Hypothalamus (tissue), 51 donors: ENCODE results near the gene ELMO1.

ENCODE experiments used
- DNase-seq, 51 donors: peaks; one replicate each; lab custom pipeline; 2025; lab: John Stamatoyannopoulos, UW

The ELMO1 gene

DNA sequence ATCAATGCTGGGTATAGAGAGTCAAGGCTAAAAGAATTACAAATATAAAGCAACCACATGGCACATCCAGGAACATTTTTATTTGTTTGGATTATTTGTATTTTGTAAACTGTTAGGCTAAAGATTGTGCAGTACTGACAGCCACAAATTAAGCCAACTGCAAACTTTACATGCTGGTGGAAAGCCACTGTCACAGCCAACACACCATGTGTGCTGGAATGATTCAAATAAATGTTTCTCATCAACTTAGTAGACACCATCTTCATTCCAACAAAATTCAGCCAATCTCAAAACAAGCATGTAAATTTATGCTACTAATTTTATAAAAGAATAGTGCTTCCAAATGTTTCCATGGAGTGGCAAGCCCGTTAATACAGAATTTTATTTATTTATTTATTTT, 211.8 kb downstream of the ELMO1 start:
- no peak for DNase-seq

DNA sequence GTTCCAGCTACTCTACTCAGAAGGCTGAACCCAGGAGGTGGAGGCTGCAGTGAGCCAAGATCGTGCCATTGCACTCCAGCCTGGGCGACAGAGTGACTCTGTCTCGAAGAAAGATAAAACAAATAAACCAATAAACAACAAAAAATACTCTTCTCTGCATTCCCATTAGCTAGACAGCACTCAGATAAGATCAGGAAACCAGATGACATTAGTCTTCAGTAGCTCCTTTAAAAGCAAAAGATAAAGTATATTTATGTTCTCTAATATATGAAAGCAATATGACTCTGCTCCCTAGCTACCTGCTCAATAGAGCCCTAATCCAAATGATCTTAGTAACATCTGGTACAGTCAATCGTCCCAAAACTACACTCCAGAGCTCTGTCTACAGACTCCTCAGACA, 212.9 kb downstream of the ELMO1 start:
- DNase-seq, result no peak

DNA sequence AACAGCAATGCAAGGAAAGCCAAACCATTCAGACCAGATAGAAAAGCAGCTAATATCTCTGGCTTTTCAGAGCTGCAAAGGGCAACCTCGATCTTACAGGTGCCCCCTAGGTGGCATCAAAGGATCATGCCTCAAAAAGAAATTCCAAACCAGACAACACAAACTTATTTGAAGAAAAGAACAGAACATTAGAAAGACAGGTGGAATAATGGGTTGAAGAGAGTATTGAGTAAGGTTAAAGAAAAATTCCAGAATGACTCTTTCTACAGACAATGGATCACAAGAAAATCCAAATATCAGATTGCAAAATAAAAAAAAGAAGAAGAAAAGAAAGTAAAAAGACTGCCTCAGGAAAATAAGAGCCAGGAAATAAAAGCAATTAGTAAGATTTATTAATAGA, 213.7 kb downstream of the ELMO1 start:
- peak in 2 of 51 donors; percentile 22 to 49 for DNase-seq

DNA sequence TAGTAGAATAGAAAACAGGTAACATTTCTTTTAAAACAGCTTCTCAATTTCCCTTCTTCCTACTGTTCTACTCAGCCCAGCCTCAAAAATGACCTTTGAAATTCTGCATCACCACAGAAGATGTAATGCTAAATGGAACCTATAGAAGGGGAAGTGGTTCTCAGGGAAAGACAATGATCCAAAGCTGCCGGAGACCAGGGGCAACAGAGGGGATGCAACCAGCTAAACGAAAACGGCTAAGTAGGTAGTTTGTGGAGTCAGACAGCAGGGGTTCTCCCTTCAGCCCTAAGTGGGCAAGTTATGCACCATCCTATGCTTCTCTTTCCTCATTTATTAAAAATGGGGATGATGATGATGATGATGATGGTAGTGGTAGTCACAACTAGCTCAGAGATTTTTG, 214.3 kb downstream of the ELMO1 start:
- no peak for DNase-seq

DNA sequence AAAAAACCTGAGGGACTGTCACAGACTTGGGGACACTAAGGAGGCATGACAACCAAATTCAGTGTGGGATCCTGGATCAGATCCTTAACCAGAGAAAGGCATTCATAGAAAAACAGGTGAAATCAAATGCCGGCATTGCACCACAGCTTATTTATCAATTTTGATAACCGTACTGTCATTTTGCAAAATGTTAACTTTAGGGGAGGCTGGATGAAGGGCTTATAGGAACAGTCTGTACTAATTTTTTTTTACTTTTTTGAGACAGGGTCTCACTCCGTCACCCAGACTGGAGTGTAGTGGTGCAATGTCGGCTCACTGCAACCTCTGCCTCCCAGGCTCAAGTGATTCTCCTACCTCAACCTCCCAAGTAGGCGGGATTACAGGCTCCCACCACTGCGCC, 217.1 kb downstream of the ELMO1 start:
- DNase-seq, result no peak

DNA sequence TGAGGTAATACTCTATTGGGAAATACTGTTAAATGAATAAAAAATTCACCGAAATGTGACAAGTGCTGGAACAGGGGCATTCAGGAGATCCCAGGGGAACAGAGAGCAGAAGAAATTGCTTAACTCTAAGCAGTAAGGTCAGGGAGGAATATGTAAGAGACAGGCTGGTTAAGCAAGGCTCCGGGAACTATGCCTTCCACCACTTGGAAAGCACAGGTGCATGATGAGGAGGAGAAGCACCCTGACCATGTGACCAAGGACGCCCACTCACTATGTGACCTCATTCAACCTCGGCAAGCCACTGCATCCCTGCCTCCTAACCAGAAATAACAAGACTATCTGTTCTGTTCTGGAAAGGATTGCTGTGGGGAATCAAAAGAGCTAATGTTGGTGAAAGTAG, 218.4 kb downstream of the ELMO1 start:
- peak in 20 of 51 donors; percentile 4 to 60 (median 22) for DNase-seq

DNA sequence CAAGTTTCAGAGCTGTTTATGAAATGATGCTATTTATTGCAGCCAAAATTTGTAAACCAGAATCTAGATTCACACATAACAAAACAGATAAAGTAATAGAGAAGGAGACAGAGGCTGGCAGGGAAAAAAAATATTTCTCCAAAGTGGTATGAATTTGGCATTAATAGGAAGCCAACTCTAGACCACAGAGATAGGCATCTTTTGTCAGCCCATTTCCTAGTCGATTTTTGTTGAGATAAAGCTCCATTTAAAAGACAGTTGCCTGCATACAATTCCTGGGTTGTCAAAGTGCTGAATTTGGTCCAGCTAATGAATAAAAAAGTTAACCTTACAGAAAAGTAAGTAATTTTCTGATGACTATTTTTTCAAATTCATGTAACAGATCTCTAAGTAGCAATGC, 219.3 kb downstream of the ELMO1 start:
- DNase-seq, result no peak

DNA sequence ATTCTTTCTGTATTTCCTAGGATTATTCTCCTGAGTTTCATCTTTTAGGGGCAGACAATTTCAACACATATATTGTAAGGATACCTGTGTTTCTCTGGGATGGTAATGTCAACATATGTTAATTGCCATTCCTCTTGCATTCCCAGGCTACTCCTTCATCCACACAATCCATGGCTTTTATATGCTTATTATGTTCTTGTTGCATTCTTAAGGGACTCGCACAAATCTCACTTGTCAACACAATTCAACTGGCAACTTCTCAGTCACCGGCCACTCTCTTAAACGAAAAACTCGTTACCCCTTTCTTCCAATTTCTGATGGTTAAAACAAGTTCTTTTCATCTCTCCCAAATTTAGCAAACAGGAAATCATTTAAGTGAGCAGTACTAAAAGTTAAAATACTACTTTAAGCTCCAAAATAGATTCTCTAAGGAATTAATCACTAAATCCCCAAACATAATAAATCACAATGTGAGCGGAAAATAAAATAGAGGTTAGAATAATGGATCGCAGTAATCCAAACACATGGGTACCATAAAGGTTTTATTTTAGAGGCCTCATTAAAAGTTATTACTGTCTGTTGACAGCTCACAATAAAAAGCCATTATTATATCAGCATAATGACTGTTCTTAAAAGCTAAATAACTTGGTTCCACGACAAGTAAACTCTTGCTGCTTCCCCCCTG, 223.2 kb downstream of the ELMO1 start:
- no peak for DNase-seq

DNA sequence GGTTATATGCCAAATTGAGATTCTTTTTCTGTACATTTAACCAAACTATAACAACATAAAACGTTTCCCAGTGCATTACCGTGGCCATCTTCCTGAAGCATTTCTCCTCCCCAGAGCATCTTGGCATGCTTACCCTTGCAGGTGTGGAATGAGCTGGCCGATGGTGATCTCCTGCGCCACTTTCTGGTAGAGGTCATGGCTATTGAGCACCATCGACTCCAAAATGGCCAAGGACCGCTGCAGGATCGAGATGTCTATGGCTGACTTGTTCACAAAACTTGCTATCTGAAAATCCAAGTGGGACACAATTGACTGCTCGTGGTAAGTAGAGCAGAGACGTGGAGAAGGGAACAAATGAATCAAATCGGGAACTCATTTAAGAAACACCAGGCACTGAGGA, 223.9 kb downstream of the ELMO1 start:
- no peak for DNase-seq

DNA sequence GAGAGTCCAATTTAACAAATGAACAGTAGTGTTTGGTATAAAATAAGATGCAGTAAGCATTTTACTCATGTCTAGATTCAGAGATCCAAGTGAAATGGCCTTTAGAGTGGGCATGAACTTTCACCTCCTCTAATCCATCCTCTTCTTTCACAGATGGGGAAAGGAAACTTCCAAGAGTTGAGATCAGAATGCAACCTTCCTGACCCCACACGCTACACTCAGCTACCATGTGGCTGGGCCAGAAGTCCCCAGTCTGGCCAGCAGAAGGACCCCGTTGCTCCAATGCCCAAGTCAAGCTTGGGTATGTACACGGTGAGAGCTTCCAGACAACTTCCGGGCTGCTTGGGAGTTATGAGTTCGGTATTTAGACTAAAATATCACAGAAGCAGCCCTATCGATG, 228.0 kb downstream of the ELMO1 start:
- DNase-seq, result no peak

DNA sequence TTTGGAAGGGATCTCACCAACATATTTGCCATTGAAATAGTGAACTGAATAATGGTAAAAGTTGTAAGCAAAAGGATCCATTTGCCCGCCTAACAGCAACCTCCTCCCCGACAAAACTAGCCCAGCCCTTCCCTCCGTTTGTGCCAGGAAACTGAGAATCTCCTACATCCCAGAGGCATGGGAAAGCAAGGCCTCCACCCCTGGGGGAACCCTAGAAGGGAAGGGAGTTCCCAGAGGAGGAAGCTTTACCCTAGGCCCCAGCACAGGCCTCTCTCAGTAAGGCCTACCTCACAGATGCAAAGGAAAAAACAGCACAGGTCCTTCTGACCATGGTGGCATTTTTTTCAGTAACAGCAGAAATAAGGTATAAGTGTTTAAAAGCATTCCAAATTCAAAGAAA, 229.7 kb downstream of the ELMO1 start:
- DNase-seq, result no peak

DNA sequence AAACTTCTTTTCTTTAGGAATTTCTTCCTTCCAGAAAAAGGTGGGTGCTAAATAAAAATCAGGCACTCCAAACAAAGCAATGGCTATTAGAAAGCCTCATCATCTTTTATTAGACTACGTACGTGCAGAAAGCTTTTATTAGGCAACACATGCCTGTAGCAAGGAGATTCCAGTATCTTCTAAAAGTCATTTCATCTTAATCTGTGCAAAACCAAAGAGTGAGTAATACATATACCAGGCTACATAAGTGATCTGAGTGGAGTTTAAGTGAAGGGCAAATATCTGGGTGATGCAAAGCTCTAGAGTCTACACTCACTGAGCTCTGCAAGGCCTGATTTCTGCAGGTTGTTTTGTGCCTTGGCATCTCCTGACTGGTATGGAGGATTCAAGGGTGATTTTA, 231.7 kb downstream of the ELMO1 start:
- no peak for DNase-seq

DNA sequence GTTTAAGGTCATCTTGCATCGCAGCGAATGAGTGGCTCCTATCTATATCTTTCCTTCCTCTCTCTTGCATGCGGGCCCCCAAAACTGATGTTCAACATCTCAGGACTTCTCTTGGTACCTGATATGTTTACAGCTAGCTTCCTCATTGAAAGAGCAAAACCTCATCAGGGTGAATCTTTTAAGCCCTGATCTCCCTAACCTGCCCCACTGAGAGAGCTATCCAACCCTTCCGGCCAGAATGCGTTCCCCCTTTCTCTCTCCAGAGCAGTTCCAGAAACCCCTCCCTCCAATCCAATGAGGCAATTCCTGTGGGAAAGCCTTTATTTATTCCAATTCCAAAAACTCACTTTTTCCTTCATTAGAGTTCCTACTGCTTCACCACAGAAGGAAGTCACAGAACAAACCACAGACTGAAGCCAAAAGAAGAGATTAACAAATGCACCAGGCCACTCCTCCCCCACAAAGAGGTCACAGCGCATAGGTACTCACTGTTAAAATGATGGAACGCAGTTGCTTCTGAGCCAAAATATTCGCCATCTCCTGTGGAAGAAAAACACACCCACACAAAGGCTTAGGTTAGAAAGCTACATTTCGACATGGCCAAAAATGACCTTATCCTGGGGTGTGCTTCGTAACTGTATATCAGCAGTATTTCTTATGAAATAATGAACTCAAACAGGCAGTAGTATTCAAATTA, 232.4 kb downstream of the ELMO1 start:
- DNase-seq, result no peak

DNA sequence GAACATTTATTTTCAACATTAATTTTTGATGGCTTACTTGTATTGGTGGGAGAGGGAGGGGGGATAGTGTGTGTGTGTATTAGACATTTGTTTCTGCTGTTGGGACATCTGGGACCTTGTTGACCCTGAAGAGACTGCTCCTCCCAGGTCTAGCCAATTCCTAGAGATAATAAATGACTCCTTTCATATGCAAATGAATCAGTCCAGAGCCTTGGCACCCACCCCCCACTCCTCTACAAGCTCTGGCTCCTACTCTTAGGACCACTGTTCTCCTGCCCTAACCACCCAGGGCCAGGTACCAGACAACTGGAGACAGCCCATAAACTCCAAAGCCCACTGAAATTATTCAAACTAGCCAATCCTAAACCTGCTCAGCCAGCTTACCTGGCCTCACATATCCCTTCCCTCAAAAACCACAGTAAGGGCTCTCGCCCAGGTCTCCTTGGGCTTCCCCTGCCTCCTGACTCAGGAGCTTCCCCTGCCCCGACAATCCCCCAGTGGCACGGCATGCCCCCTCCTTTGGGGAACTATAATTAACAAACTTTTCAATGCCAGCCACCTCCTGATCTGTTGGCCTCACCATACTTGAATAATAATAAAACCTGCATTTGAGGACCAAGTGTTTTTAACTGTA, 233.3 kb downstream of the ELMO1 start:
- DNase-seq, result no peak

DNA sequence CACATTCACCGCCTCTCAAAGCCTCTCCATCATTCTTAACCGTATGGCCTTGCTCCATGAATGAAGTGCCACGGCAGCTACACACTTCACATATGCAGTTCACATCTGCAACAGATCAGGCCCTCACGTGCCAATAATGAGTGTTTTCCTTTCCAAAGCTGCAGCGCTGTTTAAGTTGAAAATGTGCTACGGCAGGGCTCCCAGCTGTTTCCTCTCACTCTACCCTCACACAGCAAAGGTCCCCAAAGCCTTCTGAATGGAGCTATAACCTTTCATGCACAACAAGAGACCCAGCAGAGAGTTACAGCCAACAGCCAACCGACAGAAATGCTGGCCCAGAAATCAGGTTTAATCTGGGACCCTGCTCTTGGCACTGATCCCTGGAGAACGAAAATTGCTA, 236.1 kb downstream of the ELMO1 start:
- no peak for DNase-seq

DNA sequence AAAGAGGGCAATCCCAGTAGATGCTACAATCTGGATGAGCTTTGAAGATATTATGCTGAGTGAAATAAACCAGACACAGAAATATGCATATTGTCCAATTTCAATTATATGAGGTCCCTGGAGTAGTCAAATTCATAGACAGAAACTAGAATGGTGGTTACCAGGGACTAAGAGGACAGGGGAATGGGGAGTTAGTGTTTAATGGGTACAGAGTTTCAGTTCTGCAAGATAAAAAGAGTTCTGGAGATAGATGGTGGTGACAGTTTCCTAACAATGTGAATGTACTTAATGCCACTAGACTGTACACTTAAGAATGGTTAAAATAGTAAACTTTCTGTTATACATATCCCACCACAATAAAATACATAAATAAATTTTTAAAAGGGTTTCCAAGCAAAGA, 236.6 kb downstream of the ELMO1 start:
- no peak for DNase-seq

DNA sequence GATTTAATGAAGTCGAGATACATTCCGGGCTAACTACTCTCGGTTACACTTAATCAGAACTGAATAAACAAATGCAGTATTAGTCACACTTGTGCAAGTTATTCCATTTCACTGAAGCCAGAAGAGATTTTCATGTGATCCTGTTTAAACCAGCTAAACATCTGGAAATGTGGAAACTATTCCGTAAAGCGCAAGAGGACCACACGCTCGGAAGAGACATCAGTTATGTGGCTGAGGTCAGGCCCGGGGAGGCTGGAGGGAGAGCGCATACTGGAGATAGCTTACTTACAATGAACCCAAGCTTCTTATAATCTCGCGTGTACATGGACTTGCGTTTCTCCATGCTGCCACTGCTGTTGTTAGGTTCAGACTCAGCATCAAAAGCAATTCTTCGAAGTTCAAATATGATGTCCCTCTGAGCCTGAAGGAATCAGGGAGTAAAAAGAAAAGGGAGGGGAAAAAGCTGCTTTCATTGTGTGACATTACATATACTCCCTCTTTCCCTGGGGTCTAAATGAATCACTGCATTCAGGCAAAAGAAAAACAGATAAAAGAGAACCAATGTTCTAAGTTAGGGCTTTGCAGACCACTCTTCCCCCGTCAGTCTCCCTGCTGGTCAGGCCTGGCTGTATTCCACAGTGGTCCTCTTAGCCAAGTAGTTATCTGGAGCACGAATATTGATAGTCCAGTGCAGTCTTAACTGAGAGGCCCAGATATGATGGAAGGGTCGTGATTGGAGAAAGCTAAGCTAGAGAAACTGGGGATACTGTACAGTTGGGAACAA, 237.4 kb downstream of the ELMO1 start:
- DNase-seq, result peak in 3 of 51 donors; percentile 12 to 44 (median 44)

DNA sequence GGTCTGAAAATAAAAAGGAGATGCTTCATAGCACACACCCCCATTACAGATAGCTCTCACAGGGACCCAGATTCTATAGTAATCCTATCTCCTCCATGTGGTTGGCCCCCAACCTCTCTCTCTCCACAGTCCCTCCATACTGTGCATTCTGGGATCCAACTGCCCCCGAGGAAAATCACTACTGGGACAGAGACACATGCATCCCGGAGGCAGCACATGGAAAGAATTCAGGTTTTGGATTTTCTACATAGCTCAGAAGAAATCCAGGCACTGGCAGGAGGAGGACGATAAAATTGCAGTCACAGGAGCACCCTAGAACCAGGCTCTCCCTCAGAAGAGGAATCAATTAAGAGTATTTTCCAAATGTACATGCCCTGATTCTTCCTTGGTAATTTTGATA, 239.5 kb downstream of the ELMO1 start:
- DNase-seq, result peak in 1 of 51 donors; percentile 41

DNA sequence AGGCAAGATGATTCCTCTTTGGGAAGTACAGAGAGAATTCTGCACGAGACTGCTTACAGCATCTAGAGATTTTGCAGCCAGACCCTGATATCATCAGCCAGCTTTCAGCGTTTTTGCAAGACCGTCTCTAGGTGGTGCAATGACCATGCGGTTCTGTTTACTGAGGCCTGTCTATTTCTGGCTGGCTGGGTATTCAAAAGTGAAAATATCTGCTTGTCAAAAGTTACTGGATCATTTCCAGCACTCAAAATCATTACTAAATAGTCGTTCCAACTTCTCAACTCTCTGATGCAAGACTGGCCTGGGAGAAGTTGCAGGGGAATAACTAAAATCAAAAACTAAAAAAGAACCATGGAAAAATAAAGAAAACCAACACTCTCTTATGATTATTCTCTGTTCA, 240.1 kb downstream of the ELMO1 start:
- peak in 36 of 51 donors; percentile 6 to 87 (median 50) for DNase-seq

DNA sequence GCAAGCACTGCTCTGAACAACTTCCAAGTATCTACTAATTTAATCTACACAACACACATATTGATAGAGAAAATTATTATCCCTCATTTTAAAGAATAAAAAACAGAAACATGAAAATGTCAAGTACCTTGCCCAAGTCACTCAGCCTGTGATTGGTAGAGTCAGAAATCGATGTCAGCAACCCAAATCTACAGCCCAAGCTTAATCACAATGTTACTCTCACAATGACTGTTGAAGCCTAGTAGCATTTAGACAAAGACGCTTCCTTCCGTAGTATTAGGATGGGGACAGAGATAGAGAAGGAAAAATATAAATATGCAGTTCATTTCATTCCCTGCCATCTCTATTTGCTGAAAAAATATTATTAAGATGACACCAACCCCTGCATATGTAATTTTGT, 242.5 kb downstream of the ELMO1 start:
- no peak for DNase-seq

DNA sequence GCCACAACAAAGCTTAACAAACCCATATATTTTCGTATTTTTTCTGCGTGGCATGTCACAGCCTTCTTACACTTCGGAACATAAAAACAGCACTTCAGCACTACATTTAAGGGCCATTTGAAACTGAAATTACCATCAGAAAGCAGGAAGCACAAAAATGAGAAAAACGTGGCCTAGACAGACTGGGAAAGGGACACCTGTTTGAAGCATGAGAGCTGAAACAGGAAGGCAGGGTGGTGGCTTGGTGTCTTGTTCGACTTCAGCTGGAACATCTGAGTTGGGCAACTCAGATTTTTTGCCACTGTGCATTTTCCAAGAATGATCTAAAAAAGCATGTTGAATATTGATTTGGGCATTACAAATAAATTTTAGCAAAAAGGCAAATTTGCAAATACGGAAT, 243.2 kb downstream of the ELMO1 start:
- no peak for DNase-seq

DNA sequence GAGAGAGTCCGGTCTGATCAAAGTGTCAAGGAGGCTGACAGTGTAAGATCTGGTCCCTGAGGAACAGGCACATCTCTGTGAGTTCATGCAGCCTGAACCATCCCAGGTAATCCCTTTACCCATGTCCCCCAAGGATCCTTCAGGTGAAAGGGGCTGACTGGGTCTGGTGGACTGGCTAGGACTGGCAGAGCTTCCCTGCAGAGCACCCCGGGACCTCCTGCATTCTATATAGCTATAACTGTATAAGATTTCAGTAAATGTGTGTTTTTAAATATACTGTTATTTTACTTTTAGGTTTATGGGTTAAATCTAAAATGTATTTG, 246.8 kb downstream of the ELMO1 start:
- no peak for DNase-seq
